Measurements from ENCODE around the gene ADAMTS9.

Gene ADAMTS9

DNA sequence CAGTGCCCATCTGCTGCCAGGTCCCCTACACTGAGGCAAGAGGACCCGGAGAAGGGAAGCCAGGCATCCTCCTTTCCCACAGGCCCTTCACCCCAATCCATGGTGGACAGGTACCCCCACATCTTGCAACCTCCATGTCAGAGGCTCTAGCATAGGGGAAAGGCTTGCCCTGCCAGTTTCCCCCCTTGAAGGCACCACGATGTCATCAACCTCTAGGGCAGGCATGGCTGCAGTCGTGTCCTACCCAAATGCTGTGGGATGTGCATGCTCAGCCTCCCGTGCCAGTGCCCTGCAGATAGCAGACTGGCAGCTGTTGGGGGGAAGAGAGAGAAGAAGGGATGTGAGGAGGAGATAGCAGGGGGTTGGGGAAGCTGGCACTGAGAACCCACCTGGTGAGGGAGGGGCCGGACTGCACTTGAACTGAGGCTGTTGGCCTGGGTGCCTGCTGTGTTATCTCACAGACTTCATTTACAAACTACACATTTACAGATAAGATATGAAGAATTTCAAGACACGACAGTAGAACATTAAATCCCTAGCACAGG, 197.5 kb downstream of the ADAMTS9 start:
- TF ChIP-seq, protein P1, sequence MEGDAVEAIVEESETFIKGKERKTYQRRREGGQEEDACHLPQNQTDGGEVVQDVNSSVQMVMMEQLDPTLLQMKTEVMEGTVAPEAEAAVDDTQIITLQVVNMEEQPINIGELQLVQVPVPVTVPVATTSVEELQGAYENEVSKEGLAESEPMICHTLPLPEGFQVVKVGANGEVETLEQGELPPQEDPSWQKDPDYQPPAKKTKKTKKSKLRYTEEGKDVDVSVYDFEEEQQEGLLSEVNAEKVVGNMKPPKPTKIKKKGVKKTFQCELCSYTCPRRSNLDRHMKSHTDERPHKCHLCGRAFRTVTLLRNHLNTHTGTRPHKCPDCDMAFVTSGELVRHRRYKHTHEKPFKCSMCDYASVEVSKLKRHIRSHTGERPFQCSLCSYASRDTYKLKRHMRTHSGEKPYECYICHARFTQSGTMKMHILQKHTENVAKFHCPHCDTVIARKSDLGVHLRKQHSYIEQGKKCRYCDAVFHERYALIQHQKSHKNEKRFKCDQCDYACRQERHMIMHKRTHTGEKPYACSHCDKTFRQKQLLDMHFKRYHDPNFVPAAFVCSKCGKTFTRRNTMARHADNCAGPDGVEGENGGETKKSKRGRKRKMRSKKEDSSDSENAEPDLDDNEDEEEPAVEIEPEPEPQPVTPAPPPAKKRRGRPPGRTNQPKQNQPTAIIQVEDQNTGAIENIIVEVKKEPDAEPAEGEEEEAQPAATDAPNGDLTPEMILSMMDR (conservative IDR thresholded peaks at IDR 0.05; ENCODE audit: control insufficient read depth, insufficient read depth, low read depth, low read length) = no peak
- no peak for DNase-seq (ENCODE audit: low read depth)
- no peak overlapping the region for H3K4me3 ChIP-seq (ENCODE audit: control insufficient read depth, low read depth, low read length)

DNA sequence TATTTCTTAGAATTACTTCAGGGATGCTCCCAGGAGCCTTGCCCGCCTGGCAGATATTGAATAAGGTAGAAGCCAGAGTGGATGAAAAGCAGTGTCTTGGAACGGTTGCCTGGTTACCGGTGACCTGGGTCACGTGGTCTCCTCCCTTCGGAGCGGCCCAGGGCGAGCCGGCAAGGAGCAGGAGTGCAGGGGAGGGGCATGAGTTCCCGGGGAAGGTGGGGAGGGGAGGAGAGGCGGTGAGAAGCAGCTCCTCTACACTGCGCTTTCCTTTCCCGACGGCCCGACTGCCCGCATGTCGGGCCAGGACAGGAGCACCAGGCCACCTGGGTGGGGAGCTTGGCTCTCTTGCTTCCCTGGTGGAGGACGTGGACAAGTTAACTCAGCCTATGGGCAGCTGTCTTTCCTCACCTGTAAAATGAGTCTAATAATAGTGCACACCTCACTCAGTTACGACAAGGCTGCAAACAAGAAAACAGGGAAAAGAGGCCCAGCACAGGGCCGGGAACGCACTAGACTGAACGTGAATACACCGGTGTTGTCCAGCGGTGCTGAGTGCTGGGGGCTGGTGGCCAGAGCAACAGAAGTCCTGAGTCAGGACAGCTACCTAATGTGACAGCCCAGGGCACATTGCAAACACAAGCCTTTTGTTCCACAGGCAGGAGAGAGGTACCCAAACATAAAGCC, 198.3 kb downstream of the ADAMTS9 start:
- TF ChIP-seq, protein P1 (conservative IDR thresholded peaks at IDR 0.05; ENCODE audit: control insufficient read depth, insufficient read depth, low read depth, low read length) = no peak
- no peak for DNase-seq (ENCODE audit: low read depth)
- no peak overlapping the region for H3K4me3 ChIP-seq (ENCODE audit: control insufficient read depth, low read depth, low read length)

DNA sequence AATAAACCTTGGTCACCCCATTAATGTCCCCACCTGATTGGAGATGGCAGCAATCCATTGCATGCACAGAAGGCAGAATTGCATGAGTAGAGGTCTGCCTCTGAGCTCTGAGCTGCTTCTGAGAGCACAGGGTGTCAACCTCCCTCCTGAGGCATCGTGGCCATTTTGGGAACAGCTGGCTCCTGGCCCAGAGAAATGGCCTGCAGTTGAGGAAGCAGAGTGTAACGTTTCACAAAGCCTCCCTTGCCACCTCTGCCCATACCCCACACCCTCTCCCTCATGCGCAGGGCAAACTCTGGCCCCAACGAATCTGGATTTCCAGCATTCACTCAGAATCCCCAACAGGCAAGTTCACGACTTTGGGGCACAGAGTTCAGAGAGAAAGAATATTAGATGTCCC, 198.9 kb downstream of the ADAMTS9 start:
- DNase-seq (ENCODE audit: low read depth) = no peak
- TF ChIP-seq, protein P1 (conservative IDR thresholded peaks at IDR 0.05; ENCODE audit: control insufficient read depth, insufficient read depth, low read depth, low read length) = no peak
- no peak overlapping the region for H3K4me3 ChIP-seq (ENCODE audit: control insufficient read depth, low read depth, low read length)

DNA sequence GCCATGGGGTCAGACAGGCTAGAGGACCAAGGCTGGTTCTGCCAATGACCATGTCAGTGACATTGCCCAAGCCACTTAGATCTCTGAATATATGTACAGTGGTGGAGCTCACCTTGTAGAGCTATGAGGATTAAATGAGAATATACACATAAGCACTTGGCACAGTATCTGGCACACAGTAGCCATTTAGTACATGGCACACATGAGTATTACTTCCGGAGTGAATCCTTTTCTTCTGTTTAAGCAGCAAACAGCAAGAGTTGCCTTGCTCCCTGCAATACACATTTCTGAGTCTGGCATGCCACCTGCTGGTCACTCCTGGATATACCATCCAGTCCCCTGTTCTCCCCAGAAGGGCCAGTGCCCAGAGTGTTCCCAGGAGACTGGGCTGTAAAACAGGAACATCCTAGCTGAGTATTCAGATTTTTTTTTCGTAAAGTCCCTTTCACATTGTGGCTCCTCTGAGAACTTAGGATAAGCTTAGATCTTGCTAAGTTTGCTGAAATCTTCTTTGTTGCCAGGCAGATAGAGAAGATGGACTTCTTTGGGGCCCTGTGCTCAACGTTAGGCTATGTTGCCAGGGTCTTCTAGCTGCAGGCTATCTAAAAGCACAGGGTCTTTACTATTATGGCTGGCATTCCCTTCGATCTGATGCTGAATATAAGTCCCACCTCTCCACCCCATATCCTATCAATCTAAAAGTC, 203.4 kb downstream of the ADAMTS9 start:
- no peak overlapping the region for H3K4me3 ChIP-seq (ENCODE audit: control insufficient read depth, low read depth, low read length)
- TF ChIP-seq, protein P1 (conservative IDR thresholded peaks at IDR 0.05; ENCODE audit: control insufficient read depth, insufficient read depth, low read depth, low read length) = peak; percentile 85
- peak; percentile 82 for DNase-seq (ENCODE audit: low read depth)

DNA sequence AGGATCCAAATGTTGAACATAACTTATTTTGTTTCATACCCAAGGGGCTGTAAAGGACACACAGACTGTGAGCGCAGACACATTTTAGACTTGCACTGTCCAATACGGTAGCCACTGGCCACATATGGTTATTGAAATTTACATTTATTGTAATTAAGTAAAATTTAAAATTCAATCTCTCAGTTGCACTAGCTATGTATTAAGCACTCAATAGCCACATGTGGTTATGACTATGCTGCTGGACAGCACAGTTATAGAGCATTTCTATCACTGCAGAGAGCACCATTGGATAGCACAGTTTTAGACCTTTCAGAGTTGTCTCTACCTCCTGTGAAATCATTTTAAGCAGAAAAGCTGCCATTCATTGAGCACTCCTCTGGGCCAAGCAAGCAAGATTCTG, 204.3 kb downstream of the ADAMTS9 start:
- DNase-seq (ENCODE audit: low read depth) = no peak
- H3K4me3 ChIP-seq (ENCODE audit: control insufficient read depth, low read depth, low read length) = no peak overlapping the region
- TF ChIP-seq, protein P1 (conservative IDR thresholded peaks at IDR 0.05; ENCODE audit: control insufficient read depth, insufficient read depth, low read depth, low read length) = no peak

DNA sequence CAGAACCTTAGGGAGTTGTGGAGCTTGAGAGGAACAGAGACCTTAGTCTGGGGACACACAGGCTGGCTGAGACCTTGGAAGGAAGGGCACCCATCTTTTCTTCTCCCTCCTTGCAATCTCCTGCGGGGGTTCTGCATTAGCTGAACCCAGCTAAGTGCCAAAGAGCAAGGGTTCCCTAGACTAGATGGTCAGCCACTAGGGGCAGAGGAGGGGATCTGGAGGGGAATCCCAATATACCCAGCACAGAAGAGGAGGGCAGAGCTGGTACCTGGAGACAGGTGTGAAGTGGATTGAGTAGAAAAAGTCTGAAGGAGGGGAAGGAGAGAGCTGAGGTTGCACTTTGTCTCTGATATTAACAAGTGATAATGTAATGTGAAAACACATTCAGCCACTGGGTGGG, 212.8 kb downstream of the ADAMTS9 start:
- TF ChIP-seq, protein P1 (conservative IDR thresholded peaks at IDR 0.05; ENCODE audit: control insufficient read depth, insufficient read depth, low read depth, low read length) = no peak
- DNase-seq (ENCODE audit: low read depth) = no peak
- no peak overlapping the region for H3K4me3 ChIP-seq (ENCODE audit: control insufficient read depth, low read depth, low read length)
